ENCODE data around the gene MAML1.

Gene MAML1

DNA sequence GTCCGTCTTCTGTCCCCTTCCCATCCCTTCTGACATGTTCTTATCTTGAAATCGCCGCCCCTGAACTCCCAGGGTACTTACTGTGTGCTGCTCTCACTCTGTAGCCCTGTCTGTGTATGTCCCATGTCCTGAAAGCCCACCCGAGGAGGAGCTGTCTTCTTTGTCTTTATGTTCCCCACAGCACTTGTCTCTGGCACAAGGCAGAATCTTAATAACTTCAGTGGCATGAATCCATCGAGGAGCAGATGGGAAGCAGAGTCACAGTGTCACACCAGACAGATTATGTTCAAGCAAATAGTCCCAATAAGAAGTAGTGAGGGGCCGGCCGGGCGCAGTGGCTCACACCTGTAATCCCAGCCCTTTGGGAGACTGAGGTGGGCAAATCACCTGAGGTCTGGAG, 31.4 kb downstream of the MAML1 start:
- DNase-seq (no peak), ATAC-seq (ENCODE audit: insufficient read depth, low read depth) (no peak)
- no peaks in the 10 kb centered on the region for H3K27me3 ChIP-seq (ENCODE audit: insufficient read depth, low read length, poor library complexity)
- peaks cover 82% of the 10 kb centered on the region for H3K79me2 ChIP-seq (ENCODE audit: insufficient read depth, low read length)
- no peak overlapping the region for H2AFZ ChIP-seq (ENCODE audit: low read depth, low read length)
- H3K9ac ChIP-seq (ENCODE audit: low read depth, low read length) = no peak overlapping the region
- TF ChIP-seq, protein P1, sequence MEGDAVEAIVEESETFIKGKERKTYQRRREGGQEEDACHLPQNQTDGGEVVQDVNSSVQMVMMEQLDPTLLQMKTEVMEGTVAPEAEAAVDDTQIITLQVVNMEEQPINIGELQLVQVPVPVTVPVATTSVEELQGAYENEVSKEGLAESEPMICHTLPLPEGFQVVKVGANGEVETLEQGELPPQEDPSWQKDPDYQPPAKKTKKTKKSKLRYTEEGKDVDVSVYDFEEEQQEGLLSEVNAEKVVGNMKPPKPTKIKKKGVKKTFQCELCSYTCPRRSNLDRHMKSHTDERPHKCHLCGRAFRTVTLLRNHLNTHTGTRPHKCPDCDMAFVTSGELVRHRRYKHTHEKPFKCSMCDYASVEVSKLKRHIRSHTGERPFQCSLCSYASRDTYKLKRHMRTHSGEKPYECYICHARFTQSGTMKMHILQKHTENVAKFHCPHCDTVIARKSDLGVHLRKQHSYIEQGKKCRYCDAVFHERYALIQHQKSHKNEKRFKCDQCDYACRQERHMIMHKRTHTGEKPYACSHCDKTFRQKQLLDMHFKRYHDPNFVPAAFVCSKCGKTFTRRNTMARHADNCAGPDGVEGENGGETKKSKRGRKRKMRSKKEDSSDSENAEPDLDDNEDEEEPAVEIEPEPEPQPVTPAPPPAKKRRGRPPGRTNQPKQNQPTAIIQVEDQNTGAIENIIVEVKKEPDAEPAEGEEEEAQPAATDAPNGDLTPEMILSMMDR (IDR thresholded peaks at IDR 0.05; ENCODE audit: borderline replicate concordance, extremely low read depth, low read length, poor library complexity, severe bottlenecking) = no peak
- TF ChIP-seq EZH2 (IDR thresholded peaks at IDR 0.05; ENCODE audit: borderline replicate concordance, low read depth, low read length, severe bottlenecking) = no peak
- no peak overlapping the region for H3K27ac ChIP-seq (ENCODE audit: low read length)
- peaks cover 45% of the 10 kb centered on the region for H3K36me3 ChIP-seq (ENCODE audit: insufficient read depth, low read length)
- H3K4me1 ChIP-seq (ENCODE audit: insufficient read depth, low read length) = peaks cover 18% of the 10 kb centered on the region
- peaks cover 80% of the 10 kb centered on the region for H4K20me1 ChIP-seq (ENCODE audit: insufficient read depth, low read length)
- H3K9me3 ChIP-seq (ENCODE audit: insufficient read depth, low read length, severe bottlenecking) = no peaks in the 10 kb centered on the region
- no peak overlapping the region for H3K4me3 ChIP-seq (ENCODE audit: low read depth in 1 of 2, low read length in 2 of 2)
- no peak overlapping the region for H3K4me2 ChIP-seq (ENCODE audit: insufficient read depth, low read length)

DNA sequence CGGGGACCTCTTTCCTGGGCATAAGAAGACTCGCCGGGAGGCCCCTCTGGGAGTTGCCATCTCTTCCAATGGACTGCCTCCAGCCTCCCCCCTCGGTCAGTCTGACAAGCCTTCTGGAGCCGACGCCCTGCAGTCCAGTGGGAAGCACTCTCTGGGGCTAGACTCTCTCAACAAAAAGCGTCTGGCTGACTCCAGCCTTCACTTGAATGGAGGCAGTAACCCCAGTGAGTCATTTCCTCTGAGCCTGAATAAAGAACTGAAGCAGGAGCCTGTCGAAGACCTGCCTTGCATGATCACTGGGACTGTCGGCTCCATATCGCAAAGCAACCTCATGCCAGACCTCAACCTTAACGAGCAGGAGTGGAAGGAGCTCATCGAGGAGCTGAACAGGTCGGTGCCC, 32.8 kb downstream of the MAML1 start:
- Histone ChIP-seq H3K4me3 (ENCODE audit: low read depth in 1 of 2, low read length in 2 of 2) (no peak overlapping the region), H3K9ac (ENCODE audit: low read depth, low read length) (no peak overlapping the region), H3K79me2 (ENCODE audit: insufficient read depth, low read length) (peaks cover 69% of the 10 kb centered on the region), H3K4me2 (ENCODE audit: insufficient read depth, low read length) (no peak overlapping the region), H3K27ac (ENCODE audit: low read length) (no peak overlapping the region), H3K9me3 (ENCODE audit: insufficient read depth, low read length, severe bottlenecking) (no peaks in the 10 kb centered on the region), H2AFZ (ENCODE audit: low read depth, low read length) (no peak overlapping the region), H4K20me1 (ENCODE audit: insufficient read depth, low read length) (peaks cover 67% of the 10 kb centered on the region), H3K27me3 (ENCODE audit: insufficient read depth, low read length, poor library complexity) (no peaks in the 10 kb centered on the region), H3K4me1 (ENCODE audit: insufficient read depth, low read length) (peaks cover 11% of the 10 kb centered on the region; the same call in 1 of the 2 replicates), H3K36me3 (ENCODE audit: insufficient read depth, low read length) (peaks cover 59% of the 10 kb centered on the region)
- TF ChIP-seq EZH2 (IDR thresholded peaks at IDR 0.05; ENCODE audit: borderline replicate concordance, low read depth, low read length, severe bottlenecking) = no peak
- TF ChIP-seq, protein P1 (IDR thresholded peaks at IDR 0.05; ENCODE audit: borderline replicate concordance, extremely low read depth, low read length, poor library complexity, severe bottlenecking) = no peak
- DNase-seq = no peak
- ATAC-seq (ENCODE audit: insufficient read depth, low read depth) = no peak

DNA sequence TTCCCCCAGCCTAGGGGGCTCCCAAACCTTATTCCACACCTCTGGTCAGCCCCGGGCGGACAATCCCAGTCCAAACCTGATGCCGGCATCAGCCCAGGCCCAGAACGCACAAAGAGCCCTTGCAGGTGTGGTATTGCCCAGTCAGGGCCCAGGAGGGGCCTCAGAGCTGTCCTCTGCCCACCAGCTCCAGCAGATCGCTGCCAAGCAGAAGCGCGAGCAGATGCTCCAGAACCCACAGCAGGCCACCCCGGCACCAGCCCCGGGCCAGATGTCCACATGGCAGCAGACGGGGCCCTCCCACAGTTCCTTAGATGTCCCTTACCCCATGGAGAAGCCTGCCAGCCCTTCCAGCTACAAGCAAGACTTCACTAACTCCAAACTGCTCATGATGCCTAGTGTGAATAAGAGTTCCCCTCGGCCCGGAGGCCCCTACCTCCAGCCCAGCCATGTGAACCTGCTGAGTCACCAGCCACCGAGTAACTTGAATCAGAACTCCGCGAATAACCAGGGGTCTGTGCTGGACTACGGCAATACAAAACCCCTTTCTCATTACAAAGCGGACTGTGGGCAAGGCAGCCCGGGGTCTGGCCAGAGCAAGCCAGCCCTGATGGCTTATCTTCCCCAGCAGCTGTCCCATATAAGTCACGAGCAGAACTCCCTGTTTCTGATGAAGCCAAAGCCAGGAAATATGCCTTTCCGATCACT, 33.6 kb downstream of the MAML1 start:
- Histone ChIP-seq H3K36me3 (ENCODE audit: insufficient read depth, low read length) (peaks cover 66% of the 10 kb centered on the region), H3K27ac (ENCODE audit: low read length) (no peak overlapping the region), H3K9me3 (ENCODE audit: insufficient read depth, low read length, severe bottlenecking) (no peaks in the 10 kb centered on the region), H3K79me2 (ENCODE audit: insufficient read depth, low read length) (peaks cover 63% of the 10 kb centered on the region), H4K20me1 (ENCODE audit: insufficient read depth, low read length) (peaks cover 62% of the 10 kb centered on the region), H3K4me2 (ENCODE audit: insufficient read depth, low read length) (no peak overlapping the region), H3K4me3 (ENCODE audit: low read depth in 1 of 2, low read length in 2 of 2) (no peak overlapping the region), H3K27me3 (ENCODE audit: insufficient read depth, low read length, poor library complexity) (no peaks in the 10 kb centered on the region), H2AFZ (ENCODE audit: low read depth, low read length) (no peak overlapping the region), H3K4me1 (ENCODE audit: insufficient read depth, low read length) (0 out of 2 replicates have a peak, but pooled peaks cover 10% of the 10 kb centered on the region), H3K9ac (ENCODE audit: low read depth, low read length) (no peak overlapping the region)
- ATAC-seq (ENCODE audit: insufficient read depth, low read depth) (no peak), DNase-seq (no peak)
- TF ChIP-seq, protein P1 (IDR thresholded peaks at IDR 0.05; ENCODE audit: borderline replicate concordance, extremely low read depth, low read length, poor library complexity, severe bottlenecking) = no peak
- no peak for TF ChIP-seq EZH2 (IDR thresholded peaks at IDR 0.05; ENCODE audit: borderline replicate concordance, low read depth, low read length, severe bottlenecking)
